K562 (cell line): ENCODE measurements around the gene RPH3AL. TPM values are rescaled to one million over a fixed set of nuclear protein-coding genes. Genes with fewer than 3 reads are reported as not detected.

Experiments used
- ATAC-seq: fragments of 200-7000 bp; cut with Tn5 transposase; 3 replicates; pipeline ENCODE4 v1.9.1; 2020; ENCODE audit warnings: moderate library complexity
- BruUV-seq: library from RNA; stranded (reverse); fragments of 400-500 nt; replicated peaks from 2 replicates; lab custom pipeline; 2021; lab: Mats Ljungman, UMichigan
- CTCF ChIA-PET: fragments of 300-600 bp; formaldehyde crosslinking; extraction: SDS; loops from one replicate; lab custom pipeline; 2021; ENCODE audit warnings: low intra/inter-chr PET ratio; lab: Yijun Ruan, JAX
- POLR2A ChIA-PET: fragments of 300-600, 350-650 bp; sonication (Branson Sonifier 250); formaldehyde crosslinking; extraction: SDS; loops from one replicate; lab custom pipeline; 2021; ENCODE audit warnings: antibody characterized with exemption, inconsistent platforms; lab: Yijun Ruan, JAX
- DNase-seq, 4 experiments: peaks; one replicate each; pipeline versions ENCODE4 v3.0.0 to v3.0.0-alpha.2; 2011 to 2018; ENCODE audit warnings: low spot score in 3 of 4, mixed read lengths in 3 of 4; ENCODE audit errors: extremely low read depth in 1 of 4
- FAIRE-seq: peaks from 2 replicates; lab custom pipeline; 2011; peaks lifted over from hg19 to GRCh38; lab: Jason Lieb, UNC
- H2AFZ ChIP-seq: 2 replicates; pipeline ENCODE4 v1.6.0; 2011; ENCODE audit warnings: low read depth, low read length, control low read depth, inconsistent platforms
- H3K27ac ChIP-seq: fragments of 200-600 bp; 3 replicates; pipeline ENCODE4 v1.8.0; 2011; ENCODE audit warnings: low read depth, mild to moderate bottlenecking, control low read depth, inconsistent platforms, low read length, moderate library complexity, mixed read lengths; ENCODE audit errors: extremely low read depth
- H3K27me3 ChIP-seq, 2 experiments: fragments of 300-600 bp in 1 of 2; 2 replicates in 1 of 2; 3 replicates in 1 of 2; pipeline versions ENCODE4 v1.6.0 to v1.8.0; 2011; ENCODE audit warnings: inconsistent platforms in 2 of 2, low read length in 2 of 2, mild to moderate bottlenecking in 1 of 2, mixed read lengths in 1 of 2, moderate library complexity in 1 of 2; ENCODE audit not compliant: control insufficient read depth in 2 of 2, insufficient read depth in 2 of 2
- H3K36me3 ChIP-seq: fragments of 300-600 bp; 3 replicates; pipeline ENCODE4 v1.8.0; 2011; ENCODE audit warnings: mild to moderate bottlenecking, low read length, inconsistent platforms; ENCODE audit not compliant: control insufficient read depth, insufficient read depth
- H3K4me1 ChIP-seq, 2 experiments: fragments of 200-600 bp in 1 of 2; replicated peaks in 1 of 2; 2 replicates in 1 of 2; 3 replicates in 1 of 2; pipeline versions ENCODE4 v1.5.1 to v1.8.0; 2011; ENCODE audit warnings: inconsistent platforms in 2 of 2, low read length in 2 of 2, mild to moderate bottlenecking in 1 of 2, mixed read lengths in 1 of 2, moderate library complexity in 1 of 2; ENCODE audit not compliant: control insufficient read depth in 2 of 2, insufficient read depth in 2 of 2
- H3K4me2 ChIP-seq: 2 replicates; pipeline ENCODE4 v1.6.1; 2011; ENCODE audit warnings: low read length, control low read depth, inconsistent platforms, mixed read lengths; ENCODE audit not compliant: insufficient read depth
- H3K4me3 ChIP-seq: fragments of 200-600 bp; sonication (generic), shearing (Covaris generic); 2 replicates; pipeline ENCODE4 v1.5.1; 2016; ENCODE audit warnings: control low read depth, inconsistent platforms
- H3K79me2 ChIP-seq: fragments of 200-600 bp; 3 replicates; pipeline ENCODE4 v1.8.0; 2011; ENCODE audit warnings: low read length, inconsistent platforms; ENCODE audit not compliant: control insufficient read depth, insufficient read depth
- H3K9ac ChIP-seq, 2 experiments: 2 replicates each; pipeline versions ENCODE4 v1.6.0 to v1.6.1; 2011; ENCODE audit warnings: low read depth in 2 of 2, low read length in 2 of 2, control low read depth in 1 of 2, inconsistent platforms in 1 of 2, mild to moderate bottlenecking in 1 of 2, mixed read lengths in 1 of 2; ENCODE audit not compliant: insufficient read depth in 1 of 2
- H3K9me1 ChIP-seq: one replicate; pipeline ENCODE4 v1.6.0; 2011; ENCODE audit warnings: inconsistent platforms, mild to moderate bottlenecking, low read length, moderate library complexity; ENCODE audit not compliant: control insufficient read depth, insufficient read depth
- H3K9me3 ChIP-seq: replicated peaks from 2 replicates; pipeline ENCODE4 v1.5.1; 2011; ENCODE audit warnings: low read depth, low read length, inconsistent platforms; ENCODE audit not compliant: control insufficient read depth, insufficient read depth
- H4K20me1 ChIP-seq: replicated peaks from 2 replicates; pipeline ENCODE4 v1.6.1; 2011; ENCODE audit warnings: low read length, inconsistent platforms, mixed read lengths; ENCODE audit not compliant: control insufficient read depth, insufficient read depth
- BRF2 ChIP-seq: IDR thresholded peaks from 3 replicates; pipeline ENCODE4 v1.6.1; 2011; ENCODE audit warnings: borderline replicate concordance, mild to moderate bottlenecking; ENCODE audit not compliant: insufficient read length, insufficient read depth
- ELF1 ChIP-seq: fragments of 200-800 bp; sonication (Bioruptor generic); IDR thresholded peaks from 2 replicates; pipeline ENCODE4 v1.6.1; 2016; ENCODE audit warnings: missing genetic modification characterization, missing compliant biosample characterization
- KAT7 ChIP-seq: sonication (generic); formaldehyde crosslinking; IDR thresholded peaks from 2 replicates; pipeline ENCODE4 v1.8.0; 2022; ENCODE audit warnings: missing genetic modification reagents, mild to moderate bottlenecking, borderline replicate concordance
- MTA1 ChIP-seq: fragments of 450-650 bp; IDR thresholded peaks from 2 replicates; pipeline ENCODE4 v1.6.1; 2017; ENCODE audit warnings: borderline replicate concordance
- NELFE ChIP-seq: IDR thresholded peaks from 2 replicates; pipeline ENCODE4 v1.6.1; 2011; ENCODE audit warnings: mild to moderate bottlenecking; ENCODE audit not compliant: insufficient read depth, insufficient read length
- NR4A1 ChIP-seq, 2 experiments: fragments of 250-450 bp in 1 of 2; fragments of 450-650 bp in 1 of 2; sonication (Bioruptor Pico) in 1 of 2; IDR thresholded peaks; 2 replicates each; pipeline versions ENCODE4 v1.4.0 to v1.6.1; 2016 to 2020; ENCODE audit warnings: mild to moderate bottlenecking in 2 of 2, missing compliant biosample characterization in 1 of 2, missing genetic modification characterization in 1 of 2, moderate library complexity in 1 of 2
- SLC30A9 ChIP-seq: fragments of 250-450 bp; sonication (Bioruptor Pico); IDR thresholded peaks from 2 replicates; pipeline ENCODE4 v1.8.0; 2022; ENCODE audit warnings: mild to moderate bottlenecking, moderate library complexity
- ZBTB49 ChIP-seq: sonication (generic); formaldehyde crosslinking; IDR thresholded peaks from 2 replicates; pipeline ENCODE4 v1.8.0; 2022; ENCODE audit warnings: missing genetic modification reagents, mild to moderate bottlenecking, borderline replicate concordance
- WGBS: fragments of 100-300 bp; shearing (Covaris generic); methylation state at CpG from one replicate; pipeline ENCODE4 v1.1.6; 2016; ENCODE audit warnings: low coverage, mixed read lengths; ENCODE audit not compliant: insufficient coverage; ENCODE audit errors: missing lambda C conversion rate; 5-methylcytosine and 5-hydroxymethylcytosine counted together
- in situ Hi-C: fragments of 300-500 bp; cut with MboI; formaldehyde crosslinking; loops from 4 replicates; pipeline ENCODE4 v1.15.0; 2018; ENCODE audit warnings: inconsistent platforms, mixed read lengths
- intact Hi-C: fragments of 100-400 bp; cut with micrococcal nuclease; formaldehyde crosslinking; loops from 2 replicates; pipeline ENCODE4 v1.14.2; 2022
- polyA plus RNA-seq, 8 experiments: library from polyadenylated mRNA; depleted of rRNA in 4 of 8; stranded (reverse) in 5 of 8; unstranded in 3 of 8; fragments of >200 nt; fragmentation: Nextera tagmentation in 2 of 8; fragmentation: Illumina TruSeq in 1 of 8; extraction: Ambion mirVana in 2 of 8; extraction: Trizol in 1 of 8; gene quantifications; 2 replicates each; pipeline versions ENCODE4 v1.2.1 to v1.2.3, GENCODE V29; 2011 to 2014; ENCODE audit warnings: inconsistent platforms in 1 of 8, missing spikeins in 1 of 8
- total RNA-seq, 7 experiments: library from RNA; depleted of rRNA in 6 of 7; stranded (reverse); fragments of >200 nt in 6 of 7; fragmentation: Illumina TruSeq in 2 of 7; extraction: Trizol in 2 of 7; gene quantifications; 2 replicates each; pipeline versions ENCODE4 v1.2.1 to v1.2.3, GENCODE V29; 2011 to 2021; ENCODE audit warnings: low replicate concordance in 1 of 7

Gene RPH3AL
- total and polyA plus RNA-seq, 9 of the 15 experiments (the other 6 are each of a cell fraction or from before 2014, with no cell fraction given): 0.18 to 1.7 (median 0.39) TPM

- ATAC-seq (no peak), FAIRE-seq (no peak)
- Histone ChIP-seq H3K36me3 (no peaks in the 10 kb centered on the region), H2AFZ (no peak overlapping the region)
- CTCF ChIA-PET: no interaction called here
- in situ Hi-C loops: no loop called here
- no peak for TF ChIP-seq ZBTB49
- TF ChIP-seq MTA1: no peak
- no peak for TF ChIP-seq ELF1
- no peak for TF ChIP-seq NELFE
- TF ChIP-seq KAT7: no peak
- TF ChIP-seq SLC30A9: no peak
- no peak for TF ChIP-seq NR4A1 (CRISPR knock-in tag; IDR thresholded peaks at IDR 0.05)
- no peak for TF ChIP-seq NR4A1 (tag; IDR thresholded peaks at IDR 0.05)
- no peak for TF ChIP-seq BRF2
- TF ChIP-seq, all 486 proteins: peak for 0
- no peak overlapping the region for H3K4me2 ChIP-seq
- no peak overlapping the region for H3K4me3 ChIP-seq
- H3K79me2 ChIP-seq: no peaks in the 10 kb centered on the region
- no peak overlapping the region for H3K9ac ChIP-seq
- H3K27me3 ChIP-seq: peaks cover 2 to 35% of the 10 kb centered on the region in 2 experiments; a peak in 2 of 5 replicates
- no peaks in the 10 kb centered on the region for H3K9me3 ChIP-seq
- POLR2A ChIA-PET: no interaction called here
- DNase-seq: no peak
- WGBS: 0% methylated on average over 4 of the region's 4 CpGs
- H3K9me1 ChIP-seq: no peaks in the 10 kb centered on the region
- intact Hi-C loops: no loop called here
- H3K27ac ChIP-seq: no peak overlapping the region
- no peaks in the 10 kb centered on the region; a peak in 1 of 5 replicates for H3K4me1 ChIP-seq
- no peaks in the 10 kb centered on the region for H4K20me1 ChIP-seq
- BruUV-seq: no TSS peak
Observed at GRCh38 chr17:279331-279730, 73.3 kb downstream of the RPH3AL start.
